ENCODE measurements around the gene DAZAP1.

Gene DAZAP1

DNA sequence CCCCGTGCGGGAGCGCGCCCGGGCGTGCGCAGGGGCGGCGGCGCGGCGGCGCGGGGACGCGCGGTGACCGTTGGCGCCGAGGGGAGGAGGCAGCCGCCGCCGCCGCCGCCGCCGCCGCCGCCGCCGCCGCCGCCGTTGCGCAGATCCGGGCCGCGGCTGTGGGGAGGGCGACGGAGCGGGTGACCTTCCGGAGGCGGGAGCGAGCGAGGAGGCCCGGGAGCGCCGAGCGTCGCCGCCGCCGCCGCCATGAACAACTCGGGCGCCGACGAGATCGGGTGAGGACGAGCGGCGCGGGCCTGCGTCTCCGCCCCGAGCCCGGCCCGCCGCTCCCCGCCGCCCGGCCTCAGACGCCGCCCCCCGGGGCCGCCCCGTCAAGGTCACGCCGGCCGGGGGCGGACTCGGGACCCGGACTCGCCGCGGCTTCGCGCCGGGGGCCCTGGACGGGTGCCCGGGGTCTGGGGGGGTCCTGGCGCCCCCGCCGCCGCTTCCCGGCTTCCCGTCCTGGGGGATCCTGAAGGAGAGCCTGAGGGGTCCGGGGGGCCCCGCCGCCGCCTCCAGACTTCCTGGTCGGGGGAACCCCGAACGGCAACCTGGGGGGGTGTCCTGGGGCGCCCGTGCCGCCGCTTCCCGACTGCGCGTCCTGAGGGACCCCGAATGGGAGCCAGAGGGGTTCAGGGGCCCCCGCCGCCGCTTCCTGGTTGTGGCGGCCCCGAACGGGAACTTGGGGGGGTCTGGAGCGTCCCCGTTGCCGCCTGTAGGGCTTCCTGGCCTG lies at the start of gene DAZAP1:
DAZAP1 (plus strand) TSS at position 59 of the 772 bp plus-strand sequence; CDS start at position 247, 188 bp downstream.
- DNase-seq = no peak

DNA sequence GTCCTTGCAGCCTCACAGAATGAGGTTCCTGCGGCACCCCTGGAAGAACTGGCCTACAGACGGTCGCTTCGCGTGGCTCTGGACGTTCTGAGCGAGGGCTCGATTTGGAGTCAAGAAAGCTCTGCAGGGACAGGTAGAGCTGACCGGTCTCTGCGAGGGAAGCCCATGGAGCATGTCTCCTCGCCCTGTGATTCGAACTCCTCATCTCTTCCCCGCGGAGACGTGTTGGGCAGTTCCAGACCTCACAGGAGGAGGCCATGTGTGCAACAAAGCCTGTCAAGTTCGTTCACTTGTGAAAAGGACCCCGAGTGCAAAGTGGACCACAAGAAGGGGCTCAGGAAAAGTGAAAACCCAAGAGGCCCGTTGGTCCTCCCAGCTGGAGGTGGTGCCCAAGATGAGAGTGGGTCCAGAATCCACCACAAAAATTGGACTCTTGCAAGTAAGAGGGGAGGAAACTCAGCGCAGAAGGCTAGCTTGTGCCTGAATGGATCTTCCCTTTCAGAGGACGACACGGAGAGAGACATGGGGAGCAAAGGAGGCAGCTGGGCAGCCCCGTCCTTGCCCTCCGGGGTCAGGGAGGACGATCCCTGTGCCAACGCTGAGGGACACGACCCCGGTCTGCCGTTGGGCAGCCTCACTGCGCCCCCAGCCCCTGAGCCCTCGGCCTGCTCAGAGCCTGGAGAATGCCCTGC lies 47.1 kb upstream of the DAZAP1 start:
- no peak for DNase-seq

DNA sequence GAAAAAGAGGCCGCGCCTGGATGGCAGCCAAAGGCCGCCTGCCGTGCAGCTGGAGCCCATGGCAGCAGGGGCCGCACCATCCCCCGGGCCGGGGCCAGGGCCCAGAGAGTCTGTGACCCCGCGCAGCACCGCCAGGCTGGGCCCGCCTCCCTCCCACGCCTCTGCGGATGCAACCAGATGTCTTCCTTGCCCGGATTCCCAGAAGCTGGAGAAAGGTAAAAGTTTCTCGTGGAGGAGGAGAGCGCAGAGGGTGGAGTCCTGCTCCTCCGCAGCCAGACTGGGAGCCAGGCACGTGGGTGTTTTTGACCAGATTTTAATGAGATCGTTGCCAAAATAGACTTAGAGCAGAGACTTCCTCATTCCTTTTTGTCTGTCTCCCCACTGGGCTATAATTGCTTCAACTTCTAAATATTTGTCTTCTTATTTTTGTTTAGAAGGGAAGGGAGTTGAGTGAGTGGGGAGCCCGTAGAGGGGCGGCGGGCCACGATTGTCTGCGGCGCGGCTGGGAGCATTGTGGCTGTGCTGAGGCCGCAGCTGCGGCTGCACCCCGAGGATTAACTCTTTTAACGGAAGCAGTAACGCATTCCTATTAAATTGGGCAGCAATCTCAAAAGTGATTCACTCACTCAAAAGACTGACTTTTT lies 46.4 kb upstream of the DAZAP1 start:
- DNase-seq = no peak

DNA sequence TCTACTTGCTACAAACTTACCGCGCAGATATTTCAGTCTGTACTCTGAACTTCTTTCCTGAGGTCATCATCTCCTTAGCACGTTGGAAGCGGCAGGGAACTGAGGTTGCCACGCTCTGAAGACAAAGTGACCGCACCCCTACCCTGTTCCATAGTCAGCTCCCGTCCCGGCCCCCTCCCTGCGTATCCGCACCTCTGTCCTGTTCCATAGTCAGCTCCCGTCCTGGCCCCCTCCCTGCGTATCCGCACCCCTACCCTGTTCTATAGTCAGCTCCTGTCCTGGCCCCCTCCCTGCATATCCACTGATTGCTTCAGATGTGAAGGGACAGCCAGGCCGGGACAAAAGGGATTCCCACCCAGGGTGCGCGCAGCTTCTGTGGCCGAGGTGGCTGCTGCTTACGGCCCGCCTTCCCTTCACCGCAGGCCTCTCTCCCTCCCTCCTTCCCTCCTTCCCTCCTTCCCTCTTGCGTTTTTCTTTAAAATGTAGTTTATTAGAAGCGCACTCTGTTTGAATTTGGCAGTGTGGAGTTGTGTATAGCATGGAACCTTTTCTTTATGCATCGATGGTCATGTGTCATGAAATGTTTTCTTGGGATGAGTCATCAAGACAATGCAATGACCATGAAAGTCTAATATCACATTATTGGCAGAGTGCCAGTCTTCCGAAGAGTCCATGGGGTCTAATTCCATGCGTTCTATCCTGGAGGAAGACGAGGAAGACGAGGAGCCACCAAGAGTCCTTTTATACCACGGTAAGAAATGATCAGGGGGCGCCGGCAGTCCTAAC lies 45.6 kb upstream of the DAZAP1 start:
- no peak for DNase-seq

DNA sequence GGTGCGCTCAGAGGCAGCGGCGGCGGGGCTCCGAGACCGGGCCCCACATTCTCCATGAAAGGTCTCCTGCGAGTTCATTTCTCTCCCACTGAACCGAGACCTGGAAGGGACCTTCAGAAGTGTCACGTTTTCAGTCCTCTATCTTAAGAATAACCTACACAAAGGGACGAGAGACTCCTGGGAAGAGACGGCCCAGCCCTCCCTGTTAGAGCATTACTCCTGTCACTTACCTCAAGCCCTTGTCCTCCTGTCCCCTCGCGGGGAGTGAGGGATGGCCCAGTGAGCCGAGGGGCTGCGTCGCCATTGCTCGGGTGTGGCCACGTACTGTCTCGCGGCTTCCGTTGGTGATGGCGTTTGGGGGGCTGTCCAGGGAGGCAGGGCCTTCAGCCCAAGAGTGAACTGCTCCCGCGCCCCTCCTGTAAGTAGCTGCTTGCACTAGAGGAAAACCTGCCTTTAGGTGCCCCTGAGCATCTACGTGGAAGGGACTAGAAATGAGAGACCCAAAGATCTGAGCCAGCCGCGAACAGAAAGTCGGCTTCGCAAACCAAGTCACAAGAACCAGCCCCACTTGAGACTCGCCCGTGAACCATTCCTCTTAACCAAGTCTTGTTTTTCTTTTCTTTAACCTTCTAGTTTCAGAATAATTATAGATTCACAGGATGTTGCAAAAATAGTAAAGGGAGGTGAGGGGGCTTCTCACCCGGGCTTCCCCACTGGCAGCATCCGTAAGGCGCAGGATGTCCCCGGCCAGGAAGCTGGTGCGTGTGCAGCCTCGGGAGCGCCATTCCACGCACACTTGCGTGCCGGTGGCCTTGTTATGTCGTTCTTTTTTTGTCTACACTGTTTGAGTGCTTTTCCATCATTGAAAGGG lies 44.8 kb upstream of the DAZAP1 start:
- DNase-seq = no peak

DNA sequence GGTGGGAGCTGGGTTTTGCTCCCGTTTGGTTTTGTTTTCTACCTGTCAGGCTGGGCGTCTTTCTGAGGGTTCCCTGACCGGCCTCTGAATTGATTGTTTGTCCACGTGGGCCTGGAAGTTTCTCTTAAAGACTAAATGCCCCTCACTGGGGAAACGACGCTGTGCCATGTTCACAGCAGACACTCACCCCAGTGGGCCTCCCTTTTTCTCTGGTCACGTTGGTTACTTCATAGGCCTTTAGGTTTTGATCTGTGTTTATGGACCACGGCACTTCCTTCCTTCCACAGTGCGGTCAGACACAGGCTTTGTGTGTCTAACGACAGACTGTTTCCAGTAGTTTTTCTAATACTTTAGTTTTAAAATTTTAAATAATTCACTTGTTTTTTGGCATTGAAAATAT lies 43.8 kb upstream of the DAZAP1 start:
- DNase-seq = no peak

DNA sequence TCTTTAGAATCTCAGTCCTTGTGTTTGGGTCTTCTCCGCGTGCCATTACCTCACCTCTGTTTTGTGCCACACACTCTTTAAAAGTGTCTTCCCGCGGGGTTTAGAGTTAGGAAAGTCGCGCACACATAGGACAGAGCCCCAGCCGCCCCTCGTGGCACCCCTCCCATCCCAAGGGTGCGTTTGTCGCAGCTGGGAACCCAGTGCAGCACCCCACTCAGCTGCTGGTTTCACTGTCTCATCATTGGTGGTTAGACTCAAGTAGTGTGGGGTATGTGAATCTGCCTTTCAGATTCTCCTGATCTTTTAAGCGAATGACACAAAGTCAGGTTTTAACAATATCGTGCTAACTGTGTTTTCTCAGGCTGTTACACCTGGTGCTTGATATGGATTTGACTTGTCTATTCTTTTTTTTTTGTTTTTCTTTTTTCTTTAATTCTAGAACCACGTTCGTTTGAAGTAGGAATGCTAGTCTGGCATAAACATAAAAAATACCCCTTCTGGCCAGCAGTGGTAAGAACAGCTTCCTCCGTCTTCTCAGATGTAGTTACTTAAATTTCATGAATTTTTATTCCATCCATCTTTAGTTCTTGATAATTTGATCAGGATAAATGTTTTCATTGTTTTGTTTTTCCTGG lies 43.2 kb upstream of the DAZAP1 start:
- DNase-seq = no peak

DNA sequence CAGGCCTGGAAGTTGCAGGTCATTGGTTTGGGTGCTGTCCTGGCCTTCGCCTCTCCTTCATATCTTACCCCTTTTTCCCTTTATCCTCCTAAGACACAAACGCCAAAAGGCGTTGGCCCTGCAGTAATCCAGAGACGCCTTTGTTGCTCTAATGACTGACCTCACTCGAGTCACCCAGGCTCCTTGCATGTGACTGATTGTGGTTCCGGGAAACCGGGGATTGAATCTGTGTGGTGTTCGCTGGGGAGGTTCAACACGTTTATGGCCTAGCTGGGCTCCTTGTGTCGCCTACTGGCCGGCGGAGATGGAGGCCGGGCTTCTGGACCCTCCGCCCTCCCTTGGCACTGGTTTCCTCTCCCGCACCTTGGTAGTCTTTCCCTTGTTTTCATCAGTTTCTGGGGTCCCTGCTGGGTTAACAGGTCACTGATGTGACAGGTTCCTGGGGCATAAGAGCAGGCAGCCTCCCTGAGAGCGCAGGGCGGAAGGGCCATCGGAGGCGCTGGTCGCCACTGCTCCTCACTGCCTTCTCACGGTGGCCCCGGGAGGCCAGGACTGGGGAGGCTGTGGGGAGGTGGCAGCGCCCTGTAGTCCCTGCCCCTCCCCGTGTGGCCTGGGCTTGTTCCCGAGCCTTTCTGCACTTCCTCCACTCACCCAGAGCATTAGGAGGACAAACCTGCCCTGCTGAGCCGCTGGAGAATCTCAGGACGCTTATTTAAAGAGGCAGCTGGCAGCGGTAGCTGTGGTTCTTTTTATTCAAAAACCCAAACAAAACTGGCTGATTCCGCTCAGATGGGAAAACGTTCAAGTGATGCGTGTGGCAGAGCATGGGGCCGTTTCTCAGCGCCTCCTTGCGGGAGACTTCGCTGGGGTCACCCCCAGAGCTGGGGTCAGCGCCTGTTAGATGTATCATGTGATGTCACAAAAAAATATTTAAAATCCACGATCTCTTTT lies 41.8 kb upstream of the DAZAP1 start:
- DNase-seq = no peak

DNA sequence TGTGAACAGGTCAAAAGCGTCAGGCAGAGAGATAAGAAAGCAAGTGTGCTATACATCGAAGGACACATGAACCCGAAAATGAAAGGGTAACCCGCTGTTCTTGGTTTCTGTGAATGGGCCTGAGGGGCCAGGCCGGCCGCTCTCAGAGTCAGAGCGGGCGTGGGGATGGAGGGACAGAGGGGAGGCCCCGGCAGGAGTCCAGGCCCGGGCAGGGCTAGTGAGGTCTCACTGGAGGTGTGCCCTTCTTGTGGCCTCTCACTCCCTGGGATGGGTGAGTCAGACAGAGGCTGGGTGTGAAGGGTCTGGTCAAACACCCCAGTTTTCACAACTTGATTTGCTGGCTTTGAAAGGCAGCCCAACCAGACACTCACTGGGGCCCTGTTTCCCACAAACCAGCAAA lies 41.1 kb upstream of the DAZAP1 start:
- DNase-seq = no peak

DNA sequence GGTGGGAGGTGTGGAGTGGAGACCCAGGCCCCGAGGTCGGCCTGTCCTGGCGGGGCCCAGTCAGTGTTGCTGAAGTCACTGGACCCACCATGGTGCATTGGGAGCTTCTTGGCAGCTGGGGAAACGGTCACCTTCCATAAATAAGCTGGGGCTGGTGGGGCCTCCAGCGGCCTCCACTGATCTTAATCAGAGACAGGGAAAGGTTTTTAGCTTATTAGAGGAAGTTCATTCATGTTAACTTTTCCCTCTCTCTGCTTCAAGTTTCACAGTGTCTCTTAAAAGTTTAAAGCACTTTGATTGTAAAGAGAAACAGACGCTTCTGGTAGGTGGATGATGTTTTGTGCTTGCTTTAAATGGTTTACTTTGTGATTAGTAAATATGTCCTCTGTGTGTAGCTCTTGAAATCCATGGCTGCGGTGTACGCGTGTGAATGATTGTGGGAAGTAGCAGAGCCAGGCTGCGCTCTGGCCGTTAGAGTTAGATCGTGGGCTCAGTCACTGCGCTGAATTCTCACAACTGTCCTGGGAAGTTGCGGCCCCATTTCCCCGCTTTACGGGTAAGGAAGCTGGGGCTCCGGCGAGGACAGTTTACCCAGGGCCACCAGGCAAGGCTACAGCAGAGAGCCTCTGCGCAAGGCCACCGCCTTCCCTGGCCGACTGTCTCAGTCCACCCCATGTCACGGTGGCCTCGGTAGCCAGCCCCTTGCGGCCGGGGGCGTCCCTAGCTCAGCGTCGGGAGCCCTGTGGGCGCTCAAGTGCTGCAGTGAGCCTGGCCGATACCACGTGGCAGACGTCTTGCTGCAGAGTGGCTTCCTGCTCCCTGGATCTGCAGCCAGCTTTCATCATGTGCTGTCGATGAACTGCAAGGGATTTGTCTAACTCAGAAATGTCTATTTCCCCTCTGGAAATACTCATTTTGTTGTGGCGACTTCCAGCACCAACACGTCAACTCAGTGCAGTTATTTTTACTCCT lies 40.2 kb upstream of the DAZAP1 start:
- no peak for DNase-seq

DNA sequence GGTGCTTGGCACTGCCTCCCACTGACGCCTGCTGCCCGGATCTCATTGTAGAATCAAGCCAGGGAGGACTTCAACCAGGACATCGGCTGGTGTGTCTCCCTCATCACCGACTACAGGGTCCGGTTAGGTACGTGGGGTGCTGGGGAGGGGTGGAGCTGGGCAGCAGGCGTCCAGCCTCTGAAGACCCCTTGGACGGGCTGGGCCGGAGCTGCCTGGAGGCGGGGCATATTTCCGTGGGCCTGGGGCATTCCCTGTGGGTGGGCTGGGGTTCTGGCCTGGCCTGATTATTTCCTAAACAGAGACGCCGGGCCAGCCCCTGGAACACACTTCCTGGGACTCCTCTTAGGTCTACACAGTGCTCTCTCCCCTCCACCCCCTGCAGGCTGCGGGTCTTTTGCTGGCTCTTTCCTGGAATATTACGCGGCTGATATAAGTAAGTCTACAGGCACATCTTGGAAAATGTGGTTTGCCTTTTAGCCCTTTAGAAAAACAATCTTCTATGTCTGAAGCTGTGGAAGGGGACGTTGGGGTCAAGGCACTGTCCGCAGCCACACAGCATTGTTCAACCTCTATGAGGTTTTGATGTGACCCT lies 38.1 kb upstream of the DAZAP1 start:
- DNase-seq = no peak

DNA sequence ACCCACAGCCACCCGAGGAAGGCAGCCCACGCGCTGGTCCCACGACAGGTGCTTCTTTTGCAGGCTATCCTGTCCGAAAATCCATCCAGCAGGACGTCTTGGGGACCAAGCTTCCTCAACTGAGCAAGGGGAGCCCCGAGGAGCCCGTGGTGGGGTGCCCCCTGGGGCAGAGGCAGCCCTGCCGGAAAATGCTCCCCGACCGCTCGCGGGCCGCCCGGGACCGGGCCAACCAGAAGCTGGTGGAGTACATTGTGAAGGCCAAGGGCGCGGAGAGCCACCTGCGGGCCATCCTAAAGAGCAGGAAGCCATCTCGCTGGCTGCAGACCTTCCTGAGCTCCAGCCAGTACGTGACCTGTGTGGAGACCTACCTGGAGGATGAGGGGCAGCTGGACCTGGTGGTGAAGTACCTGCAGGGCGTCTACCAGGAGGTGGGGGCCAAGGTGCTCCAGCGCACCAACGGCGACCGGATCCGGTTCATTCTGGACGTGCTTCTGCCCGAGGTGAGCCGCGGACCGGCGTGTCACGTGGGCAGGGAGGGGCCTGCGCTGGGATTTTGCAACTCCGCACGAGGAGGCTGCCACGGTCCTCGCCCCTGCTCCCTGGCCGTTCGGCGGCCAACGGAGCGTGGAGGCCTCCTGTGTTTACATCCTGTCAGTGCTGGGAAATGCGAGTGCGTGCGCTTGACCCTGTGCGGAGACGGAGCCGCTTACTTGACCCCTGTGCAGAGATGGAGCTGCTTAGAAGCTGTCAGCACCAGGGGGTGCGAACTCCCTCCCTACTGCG lies 36.6 kb upstream of the DAZAP1 start:
- peak; percentile 17 for DNase-seq

DNA sequence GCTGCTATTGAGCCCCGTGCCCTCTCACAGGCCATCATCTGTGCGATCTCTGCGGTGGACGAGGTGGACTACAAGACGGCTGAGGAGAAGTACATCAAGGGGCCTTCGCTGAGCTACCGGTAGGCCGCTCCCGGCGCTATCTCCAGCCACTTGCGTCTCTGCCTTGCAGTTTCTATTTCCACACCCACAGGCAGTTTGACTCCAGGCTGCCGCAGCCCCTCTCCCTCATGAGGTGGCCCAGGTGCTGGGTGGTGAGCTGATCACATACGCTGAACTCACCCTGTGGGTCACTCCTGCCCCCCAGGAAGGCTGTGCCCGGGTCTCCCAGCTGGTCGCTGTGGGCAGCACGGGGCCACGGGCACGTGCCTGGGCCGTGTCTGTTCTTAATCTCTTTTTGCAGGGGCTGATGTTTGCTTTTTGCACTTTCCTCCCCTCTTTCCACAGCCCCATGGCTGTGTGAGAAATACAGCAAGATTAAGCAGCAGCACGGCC lies 34.3 kb upstream of the DAZAP1 start:
- no peak for DNase-seq

DNA sequence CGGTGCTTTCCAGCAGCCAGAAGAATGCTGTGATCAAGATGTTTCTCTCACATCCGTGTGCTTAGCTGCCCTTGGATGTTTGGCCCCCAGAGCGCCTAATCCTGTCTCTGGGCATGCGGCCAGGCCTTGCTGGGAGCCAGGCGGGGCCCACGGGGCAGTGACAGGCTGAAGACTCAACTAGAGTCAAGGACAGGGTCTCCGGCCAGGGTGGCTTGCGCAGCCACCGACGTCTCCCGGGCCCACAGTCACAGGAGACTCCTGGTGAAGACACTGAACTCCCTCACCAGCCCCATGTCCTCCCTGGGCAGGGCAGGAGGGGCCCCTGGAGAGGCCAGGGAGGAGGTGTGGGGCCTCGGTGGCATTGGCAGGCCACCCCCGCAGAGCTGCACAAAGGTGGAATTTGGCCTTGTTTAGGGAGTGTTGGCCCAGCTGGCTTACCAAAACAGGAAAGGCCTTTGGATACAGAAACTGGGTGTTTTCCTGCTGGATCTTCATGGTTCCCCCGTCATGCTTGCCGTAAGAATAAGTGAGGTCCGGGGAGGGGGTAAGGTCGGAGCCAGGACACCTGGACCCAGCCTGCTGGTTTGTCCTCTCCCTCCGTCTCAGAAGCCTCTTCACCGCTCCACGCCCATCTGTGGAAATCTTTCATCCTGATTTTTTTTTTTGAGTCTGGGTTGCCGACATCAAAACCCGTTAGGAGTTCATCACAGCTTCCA lies 33.7 kb upstream of the DAZAP1 start:
- no peak for DNase-seq

DNA sequence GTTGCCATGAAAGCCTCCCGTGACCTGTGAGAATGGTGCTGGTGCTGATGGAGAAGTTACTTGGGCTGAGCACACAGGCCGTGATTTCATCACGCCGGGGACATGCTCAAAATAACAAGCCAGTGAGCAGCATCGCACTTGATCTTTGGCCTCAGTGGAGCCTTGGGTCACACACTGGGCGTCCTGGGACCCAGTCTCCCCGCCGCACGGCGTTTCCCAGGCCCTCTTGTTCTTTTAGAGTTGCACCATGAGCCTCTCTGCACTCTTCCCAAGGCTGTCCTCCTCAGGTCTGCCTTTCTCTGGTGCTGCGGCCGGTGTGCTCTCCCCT lies 33.2 kb upstream of the DAZAP1 start:
- DNase-seq = no peak

DNA sequence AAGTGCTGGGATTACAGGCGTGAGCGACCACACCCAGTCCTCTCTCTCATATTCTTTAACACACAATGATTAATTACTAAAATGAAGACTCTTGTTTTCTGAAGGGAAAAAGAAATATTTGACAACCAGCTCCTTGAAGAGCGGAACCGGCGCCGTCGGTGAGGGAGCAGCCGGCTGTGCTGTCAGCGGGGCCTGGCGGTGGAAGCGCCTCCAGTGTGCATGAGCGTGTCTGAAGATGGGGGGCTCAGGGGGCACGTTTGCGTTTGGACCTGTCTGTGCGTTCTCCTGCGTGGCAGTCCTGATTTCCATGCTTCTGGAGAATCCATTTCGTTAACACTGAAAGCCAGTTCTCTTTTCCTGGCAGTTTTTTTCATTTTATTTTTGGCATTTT lies 31.0 kb upstream of the DAZAP1 start:
- DNase-seq = no peak

Measured in DMS79 (cell line).